Heart right ventricle (tissue), 16 donors: Measurements from ENCODE around the gene LMO1. TPM values are rescaled to one million over a fixed set of nuclear protein-coding genes. Genes with fewer than 3 reads are reported as not detected.
A peak's percentile ranks its signal among the peaks of the same experiment; 100 is the strongest.

ENCODE experiments used
- ATAC-seq, 8 donors: fragments of 200-7000 bp; cut with Tn5 transposase; one replicate each; pipeline ENCODE4 v1.9.1; 2020; ENCODE audit warnings: mild to moderate bottlenecking in 8 of 8, moderate library complexity in 8 of 8, moderate number of reproducible peaks in 1 of 8
- DNase-seq, 2 donors: peaks; one replicate each; pipeline ENCODE4 v3.0.0-alpha.2; 2020
- H3K27ac ChIP-seq, 10 donors: fragments of 200-600 bp; sonication (generic) in 2 of 10; one replicate each; pipeline versions ENCODE4 v1.5.0 to v1.8.0; 2020 to 2022; ENCODE audit warnings: mild to moderate bottlenecking in 3 of 10
- H3K27me3 ChIP-seq, 7 donors: fragments of 200-600 bp; one replicate each; pipeline ENCODE4 v1.8.0; 2021 to 2022; ENCODE audit warnings: mild to moderate bottlenecking in 2 of 7
- H3K36me3 ChIP-seq, 9 donors: fragments of 200-600 bp; sonication (generic) in 1 of 9; one replicate each; pipeline versions ENCODE4 v1.5.0 to v1.8.0; 2020 to 2022; ENCODE audit warnings: mild to moderate bottlenecking in 2 of 9
- H3K4me1 ChIP-seq, 9 donors: fragments of 200-600 bp; sonication (generic) in 1 of 9; one replicate each; pipeline versions ENCODE4 v1.5.0 to v1.8.0; 2020 to 2022; ENCODE audit warnings: mild to moderate bottlenecking in 4 of 9
- H3K4me3 ChIP-seq, 10 donors: fragments of 200-600 bp; sonication (generic) in 2 of 10; one replicate each; pipeline versions ENCODE4 v1.5.0 to v1.8.0; 2020 to 2022; ENCODE audit warnings: mild to moderate bottlenecking in 7 of 10, moderate library complexity in 2 of 10
- H3K9me3 ChIP-seq, 11 donors: fragments of 200-600 bp in 10 of 11; sonication (generic) in 2 of 11; one replicate each; pipeline versions ENCODE4 v1.5.0 to v1.8.0; 2013 to 2022; ENCODE audit warnings: mild to moderate bottlenecking in 2 of 11, control low read depth in 1 of 11, moderate library complexity in 1 of 11
- WGBS, 2 donors: extraction: QIAGEN DNeasy Blood & Tissue Kit; methylation state at CpG; one replicate each; pipeline ENCODE4 v1.1.7; 2013; ENCODE audit warnings: inconsistent platforms in 1 of 2; 5-methylcytosine and 5-hydroxymethylcytosine counted together
- intact Hi-C, 10 donors: fragments of 100-400 bp; cut with DNase I; formaldehyde crosslinking; loops; one replicate each; pipeline versions ENCODE4 v1.11.1 to v1.14.2; 2022
- polyA plus RNA-seq, 2 donors: library from polyadenylated mRNA; stranded (reverse); fragments of 200-250 nt; gene quantifications; one replicate each; pipeline ENCODE4 v1.2.3, GENCODE V29; 2013
- total RNA-seq, 10 donors: library from RNA; stranded (reverse); fragmentation: NEBNext Ultra II Directional in 3 of 10; extraction: Animal tissue kit (Norgen Biotek cat#: 25700) in 3 of 10; gene quantifications; one replicate each; pipeline versions ENCODE4 v1.2.1 to v1.2.4, GENCODE V29; 2021 to 2023
- TF ChIP-seq, protein P1 (sequence below), 9 donors: fragments of 200-600 bp; sonication (generic) in 2 of 9; IDR thresholded peaks; one replicate each; pipeline versions ENCODE4 v1.5.0 to v1.8.0; 2021 to 2022; ENCODE audit warnings: antibody characterized with exemption in 9 of 9, mild to moderate bottlenecking in 5 of 9, moderate library complexity in 1 of 9
- donor health status: Arrhythmogenic right ventricular cardiomyopathy.
- donor health status: ischemic (EF 13 %, LVEDD 7.1; RV severe dilation, severe dysfunction).
- donor health status: healthy with polysubstance abuse.
- donor health status: DM: no; HTN: yes; CAD: no.
- donor health status: DM: no; HTN: no; CAD: no.
- donor health status: ischemic (EF 25% LVEDD 6.9; RV normal size, moderate dysfunction).
- donor health status: ischemic (EF 25% LVEDD 5.7; RV mildly dilated, moderate dysfunction).
- donor health status: healthy.
- donor health status: DM: yes; HTN: yes; CAD: no.
- donor health status: Ischemic cardiomyopathy.
- donor health status: ischemic (EF 35%, LVEDD 5.7; RV mildly dilated, moderate dysfunction).
- donor health status: nonischemic (EF 11% LVEDD 7.7; RV severe dilation, severe dysfunction).
- donor health status: DM: yes; HTN: yes; CAD: no.
- donor health status: PGD.
- donor health status: ischemic (EF 29% LVEDD 5.4; RV normal size, mild dysfunction).
- donor health status: nonischemic (EF 23%, LVEDD 6.1; RV moderate dilation, normal function).

The LMO1 gene
- total and polyA plus RNA-seq, 12 donors = 0.55 to 6.6 (median 2.4) TPM

DNA sequence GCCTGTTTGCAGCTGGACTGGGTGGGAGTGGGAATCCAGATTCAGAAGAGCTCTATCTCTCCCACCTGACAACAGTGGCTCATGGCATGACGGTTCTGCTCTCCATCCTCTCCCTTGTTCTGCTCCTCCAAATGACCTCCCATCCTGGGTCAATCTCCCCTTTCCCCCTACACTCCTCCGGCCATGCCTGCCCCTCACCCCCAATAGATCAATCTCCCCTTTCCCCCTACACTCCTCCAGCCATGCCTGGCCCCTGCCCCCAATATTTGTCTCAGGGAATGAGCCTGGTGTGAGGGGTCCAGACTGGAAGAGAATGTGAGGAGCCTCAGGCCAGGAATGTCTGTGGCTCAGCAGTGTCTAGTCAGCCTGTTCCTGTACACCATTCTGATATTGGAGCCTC, 64.0 kb downstream of the LMO1 start:
- no peaks in the 10 kb centered on the region for H3K36me3 ChIP-seq
- no peak overlapping the region for H3K27ac ChIP-seq
- peaks cover 0 to 26% (median 5%) of the 10 kb centered on the region in 7 donors for H3K27me3 ChIP-seq
- 69 to 71% methylated on average over 2 of the region's 2 CpGs for WGBS, 2 donors
- ATAC-seq (no peak), DNase-seq (no peak)
- TF ChIP-seq, protein P1, sequence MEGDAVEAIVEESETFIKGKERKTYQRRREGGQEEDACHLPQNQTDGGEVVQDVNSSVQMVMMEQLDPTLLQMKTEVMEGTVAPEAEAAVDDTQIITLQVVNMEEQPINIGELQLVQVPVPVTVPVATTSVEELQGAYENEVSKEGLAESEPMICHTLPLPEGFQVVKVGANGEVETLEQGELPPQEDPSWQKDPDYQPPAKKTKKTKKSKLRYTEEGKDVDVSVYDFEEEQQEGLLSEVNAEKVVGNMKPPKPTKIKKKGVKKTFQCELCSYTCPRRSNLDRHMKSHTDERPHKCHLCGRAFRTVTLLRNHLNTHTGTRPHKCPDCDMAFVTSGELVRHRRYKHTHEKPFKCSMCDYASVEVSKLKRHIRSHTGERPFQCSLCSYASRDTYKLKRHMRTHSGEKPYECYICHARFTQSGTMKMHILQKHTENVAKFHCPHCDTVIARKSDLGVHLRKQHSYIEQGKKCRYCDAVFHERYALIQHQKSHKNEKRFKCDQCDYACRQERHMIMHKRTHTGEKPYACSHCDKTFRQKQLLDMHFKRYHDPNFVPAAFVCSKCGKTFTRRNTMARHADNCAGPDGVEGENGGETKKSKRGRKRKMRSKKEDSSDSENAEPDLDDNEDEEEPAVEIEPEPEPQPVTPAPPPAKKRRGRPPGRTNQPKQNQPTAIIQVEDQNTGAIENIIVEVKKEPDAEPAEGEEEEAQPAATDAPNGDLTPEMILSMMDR (IDR thresholded peaks at IDR 0.05) = no peak
- intact Hi-C loops = no loop called here
- peaks cover 0 to 29% (median 0%) of the 10 kb centered on the region in 9 donors for H3K4me1 ChIP-seq
- no peaks in the 10 kb centered on the region for H3K9me3 ChIP-seq
- H3K4me3 ChIP-seq = no peak overlapping the region

DNA sequence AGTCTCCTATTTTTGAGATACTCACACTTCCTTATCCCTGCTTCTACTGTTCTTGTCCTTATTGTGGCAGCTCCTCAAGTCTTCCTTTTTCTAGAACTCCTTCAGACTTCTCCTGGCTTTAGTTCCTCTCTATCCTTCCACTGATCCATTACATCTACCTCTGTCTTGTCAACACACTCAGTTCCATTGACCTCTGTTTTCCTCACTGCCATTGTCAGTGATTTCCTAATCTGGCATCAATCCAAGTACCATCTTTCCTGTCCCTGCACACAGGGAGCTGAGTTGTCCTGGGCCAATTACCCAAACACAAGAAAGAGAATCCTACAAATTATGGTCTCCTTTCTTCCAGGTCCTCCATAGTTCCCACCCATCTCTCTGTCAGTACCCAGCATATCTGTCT, 66.9 kb downstream of the LMO1 start:
- Histone ChIP-seq H3K36me3 (no peaks in the 10 kb centered on the region), H3K9me3 (no peaks in the 10 kb centered on the region), H3K4me3 (no peak overlapping the region), H3K4me1 (peaks cover 0 to 12% (median 0%) of the 10 kb centered on the region in 9 donors), H3K27me3 (peaks cover 0 to 40% (median 13%) of the 10 kb centered on the region in 7 donors), H3K27ac (no peak overlapping the region)
- ATAC-seq (no peak), DNase-seq (no peak)
- TF ChIP-seq, protein P1 (IDR thresholded peaks at IDR 0.05) = no peak
- intact Hi-C loops = no loop called here

DNA sequence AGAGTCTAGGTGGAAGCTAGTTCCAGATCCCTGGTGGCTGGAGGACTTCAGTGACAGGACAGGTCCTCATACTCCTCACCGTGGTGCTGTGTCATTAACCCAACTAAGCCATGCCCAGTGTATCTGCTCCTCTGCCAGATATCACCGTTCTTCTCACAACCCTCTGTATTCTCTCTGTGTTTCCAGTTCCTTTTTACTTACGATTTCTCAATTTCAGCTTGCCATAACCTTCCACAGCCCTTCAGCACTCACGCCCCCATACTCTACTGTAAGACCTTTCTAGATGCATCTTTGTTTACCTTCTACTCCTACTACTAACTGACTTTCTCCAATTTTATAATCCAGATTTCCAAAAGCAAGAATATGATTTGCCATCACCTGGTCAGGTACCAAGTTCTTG, 68.7 kb downstream of the LMO1 start:
- no peak for DNase-seq
- Histone ChIP-seq H3K36me3 (no peaks in the 10 kb centered on the region), H3K27me3 (peaks cover 0 to 39% (median 13%) of the 10 kb centered on the region in 7 donors), H3K9me3 (no peaks in the 10 kb centered on the region), H3K4me3 (no peak overlapping the region), H3K27ac (no peak overlapping the region), H3K4me1 (peaks cover 0 to 8% (median 0%) of the 10 kb centered on the region in 9 donors)
- TF ChIP-seq, protein P1 (IDR thresholded peaks at IDR 0.05) = no peak
- intact Hi-C loops = no loop called here
- ATAC-seq = no peak
- 66 to 79% methylated on average over 4 of the region's 4 CpGs for WGBS, 2 donors

DNA sequence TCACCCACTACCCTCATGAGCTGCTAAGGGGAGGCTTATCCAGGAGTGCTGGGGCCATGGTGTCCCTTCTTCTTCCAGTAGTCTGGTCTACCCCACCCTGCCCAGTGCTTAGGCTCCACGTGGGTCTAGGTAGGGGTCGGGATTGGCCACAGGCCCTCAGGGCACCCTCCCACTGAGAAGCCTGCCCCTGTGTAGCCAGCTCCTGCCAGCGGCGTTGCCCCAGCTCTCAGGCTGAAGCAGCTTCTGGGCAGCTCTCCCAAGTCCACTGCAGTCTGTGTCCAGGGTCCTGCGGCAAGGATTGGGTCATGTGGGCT, 70.8 kb downstream of the LMO1 start:
- TF ChIP-seq, protein P1 (IDR thresholded peaks at IDR 0.05) = peak in 1 of 9 donors; percentile 5
- Histone ChIP-seq H3K9me3 (no peaks in the 10 kb centered on the region), H3K4me3 (no peak overlapping the region), H3K27ac (no peak overlapping the region), H3K36me3 (no peaks in the 10 kb centered on the region), H3K27me3 (peaks cover 0 to 29% (median 11%) of the 10 kb centered on the region in 7 donors), H3K4me1 (peaks cover 0 to 8% (median 0%) of the 10 kb centered on the region in 9 donors)
- WGBS, 2 donors = 22 to 41% methylated on average over 5 of the region's 5 CpGs
- ATAC-seq (peak; percentile 17 to 50 (median 37)), DNase-seq (no peak)
- intact Hi-C loops = loop anchor here in 1 of 10 donors (2.0 kb wide), 1 partner anchor 70 kb away; the partner anchor contains the start of gene LMO1
